Adrenal gland (tissue), 12 donors: ENCODE results near the gene RHOBTB1. TPM values are rescaled to one million over a fixed set of nuclear protein-coding genes. Genes with fewer than 3 reads are reported as not detected.
A peak's percentile ranks its signal among the peaks of the same experiment; 100 is the strongest.

Experiments used
- DNase-seq, 7 donors: peaks; one replicate each; pipeline ENCODE4 v3.0.0-alpha.2; 2019 to 2020
- H3K27ac ChIP-seq, 5 donors: fragments of 200-600 bp; sonication (generic) in 4 of 5; 1 replicate in 3 of 5; 2 replicates in 2 of 5; pipeline versions ENCODE4 v1.5.1 to v1.8.0; 2016 to 2020; ENCODE audit warnings: mild to moderate bottlenecking in 1 of 5
- H3K27me3 ChIP-seq: fragments of 200-600 bp; 2 replicates; pipeline ENCODE4 v1.8.0; 2021
- H3K36me3 ChIP-seq, 2 donors: fragments of 200-600 bp; replicated peaks in 1 of 2; 1 replicate in 1 of 2; 2 replicates in 1 of 2; pipeline versions ENCODE4 v1.5.1 to v1.8.0; 2018 to 2022
- H3K4me1 ChIP-seq, 2 donors: fragments of 200-600 bp; replicated peaks in 1 of 2; 1 replicate in 1 of 2; 2 replicates in 1 of 2; pipeline versions ENCODE4 v1.5.1 to v1.8.0; 2018 to 2021
- H3K4me3 ChIP-seq, 4 donors: fragments of 200-600 bp; sonication (generic) in 3 of 4; one replicate each; pipeline ENCODE4 v1.5.1; 2016 to 2018
- H3K9me3 ChIP-seq, 3 donors: fragments of 200-600 bp; sonication (generic) in 1 of 3; replicated peaks in 1 of 3; 1 replicate in 2 of 3; 2 replicates in 1 of 3; pipeline versions ENCODE4 v1.5.1 to v1.8.0; 2016 to 2021
- POLR2A ChIP-seq, 2 donors: fragments of 450-650 bp; IDR thresholded peaks; one replicate each; pipeline ENCODE4 v1.6.1; 2017; ENCODE audit warnings: antibody characterized with exemption in 2 of 2, mild to moderate bottlenecking in 2 of 2, moderate library complexity in 1 of 2
- WGBS, 4 donors: extraction: QIAGEN DNeasy Blood & Tissue Kit in 2 of 4; methylation state at CpG; one replicate each; pipeline versions ENCODE4 v1.1.5 to v1.1.7; 2013 to 2017; 5-methylcytosine and 5-hydroxymethylcytosine counted together
- intact Hi-C, 2 donors: fragments of 100-400 bp; cut with DNase I; formaldehyde crosslinking; loops; one replicate each; pipeline versions ENCODE4 v1.14.1 to v1.15.0; 2022 to 2023
- polyA plus RNA-seq, 3 donors: library from polyadenylated mRNA; stranded (reverse); fragments of 200-250 nt in 2 of 3; fragments of 350-450 nt in 1 of 3; fragmentation: Illumina TruSeq in 1 of 3; extraction: RNeasy Lipid Tissue Mini Kit (QIAGEN cat#74804) in 1 of 3; gene quantifications; one replicate each; pipeline ENCODE4 v1.2.3, GENCODE V29; 2013 to 2014
- total RNA-seq, 9 donors: library from RNA; depleted of rRNA in 4 of 9; stranded (reverse); fragments of >200 nt in 4 of 9; fragments of 120-200 nt in 1 of 9; fragmentation: NEBNext Ultra II Directional in 1 of 9; extraction: Animal tissue kit (Norgen Biotek cat#: 25700) in 1 of 9; gene quantifications; one replicate each; pipeline versions ENCODE4 v1.1.0 to v1.2.4, GENCODE V29; 2013 to 2023
- TF ChIP-seq, protein P1 (sequence below), 6 experiments: fragments of 450-650 bp in 4 of 6; fragments of 200-600 bp in 2 of 6; sonication (generic) in 1 of 6; IDR thresholded peaks; 1 replicate in 5 of 6; 2 replicates in 1 of 6; pipeline versions ENCODE4 v1.5.1 to v1.8.0; 2016 to 2021; ENCODE audit warnings: antibody characterized with exemption in 6 of 6, mild to moderate bottlenecking in 2 of 6, moderate library complexity in 1 of 6
- donor health status: healthy with polysubstance abuse.
- donor health status: Bipolar disorder and iron deficiency.
- donor health status: DM: yes; HTN: yes; CAD: no.
- donor health status: DM: no; HTN: no; CAD: no.
- donor health status: DM: no; HTN: no; CAD: no.
- donor health status: DM: yes; HTN: yes; CAD: no.

Gene RHOBTB1
- total and polyA plus RNA-seq, 12 donors = 7.9 to 122 (median 26.6) TPM

DNA sequence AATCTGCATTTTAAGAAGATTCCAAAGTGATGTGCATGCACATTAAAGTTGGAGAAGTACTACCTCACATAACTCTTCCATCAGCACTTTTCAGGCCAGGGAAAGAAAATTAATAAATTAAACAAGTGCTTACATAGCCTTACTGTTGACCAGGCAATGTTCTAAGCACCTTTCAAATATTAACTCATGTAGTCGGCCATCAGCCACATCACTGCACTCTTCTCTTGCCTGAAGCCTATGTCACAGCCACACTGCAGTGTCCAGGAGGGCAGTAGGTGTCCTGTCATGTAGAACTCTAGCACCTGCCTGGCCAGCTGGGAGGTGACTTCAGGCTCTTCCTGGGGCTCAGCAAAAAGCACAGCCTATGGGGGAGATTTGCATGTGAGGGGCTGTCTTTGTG is 94.2 kb downstream of the RHOBTB1 start:
- Histone ChIP-seq H3K4me1 (peaks cover 10 to 13% of the 10 kb centered on the region in 2 donors), H3K27ac (no peak overlapping the region), H3K4me3 (no peak overlapping the region), H3K9me3 (no peaks in the 10 kb centered on the region), H3K27me3 (no peaks in the 10 kb centered on the region), H3K36me3 (no peaks in the 10 kb centered on the region)
- TF ChIP-seq POLR2A (IDR thresholded peaks at IDR 0.05) = no peak
- TF ChIP-seq, protein P1, sequence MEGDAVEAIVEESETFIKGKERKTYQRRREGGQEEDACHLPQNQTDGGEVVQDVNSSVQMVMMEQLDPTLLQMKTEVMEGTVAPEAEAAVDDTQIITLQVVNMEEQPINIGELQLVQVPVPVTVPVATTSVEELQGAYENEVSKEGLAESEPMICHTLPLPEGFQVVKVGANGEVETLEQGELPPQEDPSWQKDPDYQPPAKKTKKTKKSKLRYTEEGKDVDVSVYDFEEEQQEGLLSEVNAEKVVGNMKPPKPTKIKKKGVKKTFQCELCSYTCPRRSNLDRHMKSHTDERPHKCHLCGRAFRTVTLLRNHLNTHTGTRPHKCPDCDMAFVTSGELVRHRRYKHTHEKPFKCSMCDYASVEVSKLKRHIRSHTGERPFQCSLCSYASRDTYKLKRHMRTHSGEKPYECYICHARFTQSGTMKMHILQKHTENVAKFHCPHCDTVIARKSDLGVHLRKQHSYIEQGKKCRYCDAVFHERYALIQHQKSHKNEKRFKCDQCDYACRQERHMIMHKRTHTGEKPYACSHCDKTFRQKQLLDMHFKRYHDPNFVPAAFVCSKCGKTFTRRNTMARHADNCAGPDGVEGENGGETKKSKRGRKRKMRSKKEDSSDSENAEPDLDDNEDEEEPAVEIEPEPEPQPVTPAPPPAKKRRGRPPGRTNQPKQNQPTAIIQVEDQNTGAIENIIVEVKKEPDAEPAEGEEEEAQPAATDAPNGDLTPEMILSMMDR (IDR thresholded peaks at IDR 0.05) = no peak
- WGBS, 4 donors = 71 to 95% (median 84%) methylated on average over 1 of the region's 1 CpG
- intact Hi-C loops = no loop called here
- DNase-seq = no peak

DNA sequence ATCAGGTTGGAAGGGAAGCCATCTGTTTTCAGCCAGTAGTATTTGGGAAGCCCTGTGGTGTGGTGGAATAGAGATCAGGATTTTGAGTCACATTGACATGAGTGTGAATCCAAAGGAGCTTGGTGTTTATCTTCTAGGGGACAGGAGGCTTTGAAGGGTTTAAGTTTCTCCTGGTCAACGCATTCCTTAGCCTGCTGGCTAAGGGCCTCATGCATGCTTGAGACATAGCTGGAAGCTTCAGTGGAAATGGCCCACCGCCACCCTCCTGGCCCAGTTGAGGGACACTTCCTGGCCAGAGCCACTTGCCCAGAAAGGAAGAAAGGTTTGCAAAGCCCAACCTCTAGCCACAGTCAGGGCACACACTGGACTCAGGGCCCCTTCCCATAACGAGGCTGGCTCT is 94.8 kb downstream of the RHOBTB1 start:
- no peaks in the 10 kb centered on the region for H3K27me3 ChIP-seq
- WGBS, 4 donors = 68 to 93% (median 87%) methylated on average over 3 of the region's 3 CpGs
- DNase-seq = no peak
- H3K4me3 ChIP-seq = no peak overlapping the region
- TF ChIP-seq, protein P1 (IDR thresholded peaks at IDR 0.05) = no peak
- no peak for TF ChIP-seq POLR2A (IDR thresholded peaks at IDR 0.05)
- H3K9me3 ChIP-seq = no peaks in the 10 kb centered on the region
- intact Hi-C loops = no loop called here
- no peaks in the 10 kb centered on the region for H3K36me3 ChIP-seq
- H3K4me1 ChIP-seq = peaks cover 10 to 13% of the 10 kb centered on the region in 2 donors
- H3K27ac ChIP-seq = no peak overlapping the region

DNA sequence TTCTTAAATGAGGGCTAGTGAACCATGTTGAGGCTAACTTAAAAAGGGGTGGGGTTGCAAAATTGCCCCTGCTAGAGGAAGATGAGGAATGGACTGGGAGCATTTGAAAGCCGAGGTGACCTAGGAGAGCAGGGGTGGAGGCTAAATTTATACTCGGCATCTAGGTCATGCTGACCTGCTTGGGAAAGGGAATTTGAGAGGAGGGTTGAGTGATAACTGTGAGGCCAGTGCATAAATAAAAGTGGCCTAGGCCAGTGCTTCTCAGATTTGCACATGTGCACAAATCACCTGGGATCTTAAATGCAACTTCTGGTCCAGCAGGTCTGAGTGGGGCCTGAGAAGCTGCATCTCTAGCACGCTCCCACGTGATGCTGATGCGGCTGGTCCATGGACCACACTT is 95.3 kb downstream of the RHOBTB1 start:
- intact Hi-C loops = no loop called here
- peaks cover 10 to 13% of the 10 kb centered on the region in 2 donors for H3K4me1 ChIP-seq
- H3K36me3 ChIP-seq = no peaks in the 10 kb centered on the region
- no peak overlapping the region for H3K27ac ChIP-seq
- TF ChIP-seq, protein P1 (IDR thresholded peaks at IDR 0.05) = no peak
- TF ChIP-seq POLR2A (IDR thresholded peaks at IDR 0.05) = no peak
- no peaks in the 10 kb centered on the region for H3K9me3 ChIP-seq
- H3K27me3 ChIP-seq = no peaks in the 10 kb centered on the region
- WGBS, 4 donors = 62 to 72% (median 67%) methylated on average over 5 of the region's 5 CpGs
- no peak overlapping the region for H3K4me3 ChIP-seq
- no peak for DNase-seq

DNA sequence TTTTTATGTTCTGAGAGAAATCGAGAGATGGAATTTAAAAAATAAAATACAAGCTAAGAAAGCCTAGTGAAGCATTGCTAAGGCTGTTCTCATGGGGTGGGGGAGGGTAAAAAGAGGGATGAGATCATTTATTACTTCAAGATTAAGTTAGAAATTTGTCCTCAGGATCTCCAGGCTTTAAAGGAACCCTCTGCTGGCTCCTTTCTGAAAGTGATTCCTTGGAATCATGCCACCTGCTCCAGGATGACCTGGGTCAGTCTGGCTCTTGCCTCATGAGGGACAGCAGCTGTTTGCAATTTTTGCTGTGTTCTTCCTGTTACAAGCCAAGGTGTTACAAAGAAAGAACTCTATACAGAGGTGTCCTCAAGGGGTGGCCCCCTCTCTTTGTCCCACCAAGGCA is 95.9 kb downstream of the RHOBTB1 start:
- DNase-seq = peak; percentile 35 to 84 (median 71)
- no peak overlapping the region for H3K27ac ChIP-seq
- H3K36me3 ChIP-seq = no peaks in the 10 kb centered on the region
- H3K9me3 ChIP-seq = no peaks in the 10 kb centered on the region
- TF ChIP-seq, protein P1 (IDR thresholded peaks at IDR 0.05) = peak in 4 of 6 experiments; percentile 26 to 52 (median 38)
- no peak for TF ChIP-seq POLR2A (IDR thresholded peaks at IDR 0.05)
- H3K4me1 ChIP-seq = peaks cover 10 to 13% of the 10 kb centered on the region in 2 donors
- intact Hi-C loops = no loop called here
- H3K27me3 ChIP-seq = no peaks in the 10 kb centered on the region
- WGBS, 4 donors = 45 to 64% (median 55%) methylated on average over 1 of the region's 1 CpG
- H3K4me3 ChIP-seq = no peak overlapping the region
